Mucosa of descending colon (tissue), 3 donors: ENCODE results near the gene PRAMEF17. TPM values are rescaled to one million over a fixed set of nuclear protein-coding genes. Genes with fewer than 3 reads are reported as not detected.
"Not testable (repeated sequence)": the region's sequence is repeated elsewhere in the genome, so short reads cannot be mapped to it uniquely, and the experiment has no call there.

Source experiments
- ATAC-seq: fragments of 200-7000 bp; cut with Tn5 transposase; one replicate; pipeline ENCODE4 v1.9.1; 2020; ENCODE audit warnings: mild to moderate bottlenecking, moderate library complexity
- DNase-seq, 3 donors: peaks; one replicate each; pipeline ENCODE4 v3.0.0-alpha.2; 2020
- H3K36me3 ChIP-seq: fragments of 200-600 bp; one replicate; pipeline ENCODE4 v1.8.0; 2021; ENCODE audit warnings: low read depth, mild to moderate bottlenecking
- H3K4me1 ChIP-seq: fragments of 200-600 bp; one replicate; pipeline ENCODE4 v1.8.0; 2021; ENCODE audit warnings: low read depth, mild to moderate bottlenecking
- H3K4me3 ChIP-seq: fragments of 200-600 bp; one replicate; pipeline ENCODE4 v1.8.0; 2021; ENCODE audit warnings: mild to moderate bottlenecking
- H3K9me3 ChIP-seq: fragments of 200-600 bp; one replicate; pipeline ENCODE4 v1.8.0; 2021; ENCODE audit warnings: mild to moderate bottlenecking
- CTCF ChIP-seq: fragments of 200-600 bp; IDR thresholded peaks from one replicate; pipeline ENCODE4 v1.8.0; 2022; ENCODE audit warnings: antibody characterized with exemption, mild to moderate bottlenecking
- intact Hi-C, 2 donors: fragments of 100-400 bp; cut with DNase I in 1 of 2; cut with micrococcal nuclease in 1 of 2; formaldehyde crosslinking; loops; one replicate each; pipeline versions ENCODE4 v1.11.0 to v1.11.1; 2022; cut with DNase I, micrococcal nuclease
- total RNA-seq, 3 donors: library from RNA; stranded (reverse); fragmentation: NEBNext Ultra II Directional in 2 of 3; extraction: Animal tissue kit (Norgen Biotek cat#: 25700) in 2 of 3; gene quantifications; one replicate each; pipeline versions ENCODE4 v1.2.1 to v1.2.4, GENCODE V29; 2021 to 2023
- donor health status: DM: no; HTN: no; CAD: no; lungs with moderate emphysema.
- donor health status: DM: no; HTN: no; CAD: no.
- donor health status: DM: no; HTN: yes; CAD: no.

The PRAMEF17 gene
- total RNA-seq, 3 donors from 2014 or later: not detected

GRCh38 chr1:13407811-13408210 lies 18.4 kb downstream of the PRAMEF17 start:
- H3K4me3 ChIP-seq: no peak overlapping the region
- H3K36me3 ChIP-seq: no peaks in the 10 kb centered on the region
- H3K4me1 ChIP-seq: no peaks in the 10 kb centered on the region
- no peak for ATAC-seq
- H3K9me3 ChIP-seq: peaks cover 3% of the 10 kb centered on the region
- DNase-seq: no peak
- no peak for TF ChIP-seq CTCF
- intact Hi-C loops: no loop called here

- H3K4me1 ChIP-seq, intact Hi-C loops, ATAC-seq: not testable (repeated sequence)
Observed at GRCh38 chr1:13410150-13410549, 20.7 kb downstream of the PRAMEF17 start, which contains the start of gene PRAMEF20. Gene PRAMEF20, plus strand, starts transcription at chr1:13410450. Its CDS starts 5,905 bp downstream, at chr1:13416355.

GRCh38 chr1:13430495-13430894 lies 41.1 kb downstream of the PRAMEF17 start:
- Histone ChIP-seq H3K4me1 (no peaks in the 10 kb centered on the region), H3K9me3 (no peaks in the 10 kb centered on the region), H3K4me3 (no peak overlapping the region), H3K36me3 (no peaks in the 10 kb centered on the region)
- no peak for TF ChIP-seq CTCF
- ATAC-seq: no peak
- DNase-seq: no peak
- intact Hi-C loops: no loop called here

More at GRCh38 chr1:13410150-13410549, 20.7 kb downstream of the PRAMEF17 start, which contains the start of gene PRAMEF20:
- H3K4me3 ChIP-seq, DNase-seq, H3K36me3 ChIP-seq, H3K9me3 ChIP-seq: not testable (repeated sequence)

GRCh38 chr1:13432251-13432650 lies 42.8 kb downstream of the PRAMEF17 start:
- Histone ChIP-seq H3K36me3 (no peaks in the 10 kb centered on the region), H3K4me1 (no peaks in the 10 kb centered on the region), H3K9me3 (no peaks in the 10 kb centered on the region), H3K4me3 (no peak overlapping the region)
- intact Hi-C loops: no loop called here
- no peak for TF ChIP-seq CTCF
- no peak for ATAC-seq
- no peak for DNase-seq

GRCh38 chr1:13433694-13434358 lies 44.4 kb downstream of the PRAMEF17 start:
- ATAC-seq, DNase-seq, intact Hi-C loops: not testable (repeated sequence)

GRCh38 chr1:13435458-13435857 lies 46.0 kb downstream of the PRAMEF17 start:
- H3K36me3 ChIP-seq: no peaks in the 10 kb centered on the region
- ATAC-seq (no peak), DNase-seq (no peak)
- H3K4me1 ChIP-seq: no peaks in the 10 kb centered on the region
- no peaks in the 10 kb centered on the region for H3K9me3 ChIP-seq
- intact Hi-C loops: no loop called here
- no peak overlapping the region for H3K4me3 ChIP-seq
- TF ChIP-seq CTCF: no peak

More at GRCh38 chr1:13433694-13434358, 44.4 kb downstream of the PRAMEF17 start:
- H3K9me3 ChIP-seq, H3K36me3 ChIP-seq, H3K4me1 ChIP-seq, H3K4me3 ChIP-seq: not testable (repeated sequence)

- DNase-seq, H3K4me3 ChIP-seq, H3K4me1 ChIP-seq, ATAC-seq, H3K9me3 ChIP-seq, H3K36me3 ChIP-seq, intact Hi-C loops: not testable (repeated sequence)
Observed at GRCh38 chr1:13439104-13439783, 49.8 kb downstream of the PRAMEF17 start.
